SU-DHL-6 (cell line): ENCODE measurements around the gene TMC1.

Experiments
- H2AFZ ChIP-seq: fragments of 200-600 bp; sonication (generic); 2 replicates; pipeline ENCODE4 v1.6.1; 2014; ENCODE audit warnings: low read depth, mild to moderate bottlenecking, moderate library complexity, mixed read lengths, antibody characterized with exemption, low read length; ENCODE audit not compliant: severe bottlenecking
- H3F3A ChIP-seq: fragments of 200-600 bp; shearing (Covaris generic); 2 replicates; pipeline ENCODE4 v1.6.0; 2016; ENCODE audit warnings: antibody characterized with exemption, mild to moderate bottlenecking; ENCODE audit not compliant: insufficient read depth
- H3K27ac ChIP-seq: fragments of 200-600 bp; sonication (generic); 2 replicates; pipeline ENCODE4 v1.5.1; 2016; ENCODE audit warnings: low read depth, mild to moderate bottlenecking, low read length, moderate library complexity, mixed read lengths
- H3K27me3 ChIP-seq: fragments of 200-600 bp; sonication (generic), shearing (Covaris generic); 2 replicates; pipeline ENCODE4 v1.6.0; 2014; ENCODE audit warnings: mild to moderate bottlenecking, low read length
- H3K36me3 ChIP-seq: fragments of 200-600 bp; sonication (generic); 2 replicates; pipeline ENCODE4 v1.6.1; 2014; ENCODE audit warnings: mild to moderate bottlenecking, low read length, mixed read lengths
- H3K4me2 ChIP-seq: fragments of 300-600, 200-600 bp; shearing (Covaris generic), sonication (generic); 2 replicates; pipeline ENCODE4 v1.6.0; 2014; ENCODE audit warnings: low read length, low read depth, mild to moderate bottlenecking; ENCODE audit not compliant: poor library complexity, severe bottlenecking
- H3K4me3 ChIP-seq: fragments of 200-600 bp; sonication (generic); 2 replicates; pipeline ENCODE4 v1.5.1; 2014; ENCODE audit warnings: antibody characterized with exemption, low read length, mild to moderate bottlenecking, mixed read lengths; ENCODE audit not compliant: insufficient read depth, poor library complexity, severe bottlenecking
- H3K79me2 ChIP-seq: fragments of 200-600 bp; sonication (generic); 2 replicates; pipeline ENCODE4 v1.6.1; 2014; ENCODE audit warnings: mild to moderate bottlenecking, low read length, moderate library complexity; ENCODE audit not compliant: insufficient read depth
- H3K9ac ChIP-seq: fragments of 200-600 bp; sonication (generic); 2 replicates; pipeline ENCODE4 v1.7.0; 2014; ENCODE audit warnings: mild to moderate bottlenecking, low read length
- H3K9me2 ChIP-seq: fragments of 200-600 bp; sonication (generic); replicated peaks from 2 replicates; pipeline ENCODE4 v1.6.1; 2014; ENCODE audit warnings: low read length; ENCODE audit not compliant: insufficient read depth
- H3K9me3 ChIP-seq: fragments of 200-600 bp; sonication (generic); 2 replicates; pipeline ENCODE4 v1.6.1; 2014; ENCODE audit warnings: low read length, mixed read lengths; ENCODE audit not compliant: insufficient read depth
- H4K20me1 ChIP-seq: fragments of 200-600 bp; sonication (generic); 2 replicates; pipeline ENCODE4 v1.6.1; 2014; ENCODE audit warnings: low read depth, mild to moderate bottlenecking, antibody characterized with exemption, low read length, moderate library complexity, mixed read lengths
- EZH2phosphoT487 ChIP-seq: fragments of 200-600 bp; sonication (generic), shearing (Covaris generic); conservative IDR thresholded peaks from 2 replicates; pipeline ENCODE4 v1.6.1; 2018; ENCODE audit warnings: mild to moderate bottlenecking, antibody characterized with exemption, low read length, moderate library complexity, mixed read lengths
- TF ChIP-seq, protein P1 (sequence below): fragments of 200-600 bp; sonication (generic); IDR thresholded peaks from one replicate; pipeline ENCODE4 v1.5.1; 2017; ENCODE audit warnings: antibody characterized with exemption, mild to moderate bottlenecking, low read length, moderate library complexity; ENCODE audit not compliant: insufficient read depth, poor library complexity, severe bottlenecking

The TMC1 gene

DNA sequence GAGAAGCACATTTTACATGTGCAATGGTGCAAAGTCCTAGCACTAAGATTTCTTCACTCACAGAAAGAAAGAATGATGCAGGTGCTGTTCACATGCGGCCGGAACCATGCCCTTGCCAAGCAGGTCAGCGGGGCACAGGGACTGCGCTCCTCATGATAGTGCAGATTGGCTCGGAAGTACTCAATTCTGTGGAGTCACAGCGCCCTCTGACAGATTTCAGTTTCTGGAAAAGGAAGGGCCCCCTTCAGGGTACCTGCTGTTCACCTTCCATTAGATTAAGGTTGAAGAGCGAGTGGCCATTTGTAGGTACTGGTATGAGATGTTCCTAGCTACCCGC, 75.7 kb downstream of the TMC1 start:
- Histone ChIP-seq H3K9ac (no peak overlapping the region), H2AFZ (no peak overlapping the region), H3F3A (no peaks in the 10 kb centered on the region), H3K36me3 (no peaks in the 10 kb centered on the region), H3K9me2 (no peaks in the 10 kb centered on the region), H3K27me3 (no peaks in the 10 kb centered on the region), H3K4me2 (no peak overlapping the region), H3K4me3 (no peak overlapping the region), H3K9me3 (no peaks in the 10 kb centered on the region), H3K27ac (no peak overlapping the region), H3K79me2 (no peaks in the 10 kb centered on the region), H4K20me1 (no peaks in the 10 kb centered on the region)
- TF ChIP-seq, protein P1, sequence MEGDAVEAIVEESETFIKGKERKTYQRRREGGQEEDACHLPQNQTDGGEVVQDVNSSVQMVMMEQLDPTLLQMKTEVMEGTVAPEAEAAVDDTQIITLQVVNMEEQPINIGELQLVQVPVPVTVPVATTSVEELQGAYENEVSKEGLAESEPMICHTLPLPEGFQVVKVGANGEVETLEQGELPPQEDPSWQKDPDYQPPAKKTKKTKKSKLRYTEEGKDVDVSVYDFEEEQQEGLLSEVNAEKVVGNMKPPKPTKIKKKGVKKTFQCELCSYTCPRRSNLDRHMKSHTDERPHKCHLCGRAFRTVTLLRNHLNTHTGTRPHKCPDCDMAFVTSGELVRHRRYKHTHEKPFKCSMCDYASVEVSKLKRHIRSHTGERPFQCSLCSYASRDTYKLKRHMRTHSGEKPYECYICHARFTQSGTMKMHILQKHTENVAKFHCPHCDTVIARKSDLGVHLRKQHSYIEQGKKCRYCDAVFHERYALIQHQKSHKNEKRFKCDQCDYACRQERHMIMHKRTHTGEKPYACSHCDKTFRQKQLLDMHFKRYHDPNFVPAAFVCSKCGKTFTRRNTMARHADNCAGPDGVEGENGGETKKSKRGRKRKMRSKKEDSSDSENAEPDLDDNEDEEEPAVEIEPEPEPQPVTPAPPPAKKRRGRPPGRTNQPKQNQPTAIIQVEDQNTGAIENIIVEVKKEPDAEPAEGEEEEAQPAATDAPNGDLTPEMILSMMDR, result no peak
- no peak for TF ChIP-seq EZH2phosphoT487

DNA sequence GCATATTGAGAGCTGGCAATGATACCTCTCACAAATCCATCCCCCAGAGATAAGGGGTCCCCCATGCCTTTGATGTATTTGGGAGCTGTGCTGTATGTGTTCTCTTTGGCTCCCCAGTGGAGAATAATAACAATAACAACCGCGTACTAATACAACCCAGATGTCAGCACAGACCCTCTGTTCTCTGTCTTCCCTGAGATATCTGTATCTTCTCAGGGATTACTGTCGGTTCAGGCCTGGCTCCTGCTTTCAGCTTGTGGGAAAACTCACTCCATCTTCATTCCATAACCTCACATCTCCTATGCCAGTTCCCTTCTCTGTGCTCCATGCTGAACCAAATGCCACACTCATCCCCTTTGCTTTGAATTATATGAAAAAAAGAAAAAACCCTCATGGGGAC, 76.2 kb downstream of the TMC1 start:
- no peak overlapping the region for H3K4me3 ChIP-seq
- TF ChIP-seq EZH2phosphoT487, result no peak
- TF ChIP-seq, protein P1, result no peak
- no peak overlapping the region for H2AFZ ChIP-seq
- no peaks in the 10 kb centered on the region for H3K79me2 ChIP-seq
- H4K20me1 ChIP-seq, result no peaks in the 10 kb centered on the region
- no peaks in the 10 kb centered on the region for H3K27me3 ChIP-seq
- H3F3A ChIP-seq, result no peaks in the 10 kb centered on the region
- H3K9ac ChIP-seq, result no peak overlapping the region
- H3K36me3 ChIP-seq, result no peaks in the 10 kb centered on the region
- no peaks in the 10 kb centered on the region for H3K9me2 ChIP-seq
- H3K4me2 ChIP-seq, result no peak overlapping the region
- H3K27ac ChIP-seq, result no peak overlapping the region
- H3K9me3 ChIP-seq, result no peaks in the 10 kb centered on the region

DNA sequence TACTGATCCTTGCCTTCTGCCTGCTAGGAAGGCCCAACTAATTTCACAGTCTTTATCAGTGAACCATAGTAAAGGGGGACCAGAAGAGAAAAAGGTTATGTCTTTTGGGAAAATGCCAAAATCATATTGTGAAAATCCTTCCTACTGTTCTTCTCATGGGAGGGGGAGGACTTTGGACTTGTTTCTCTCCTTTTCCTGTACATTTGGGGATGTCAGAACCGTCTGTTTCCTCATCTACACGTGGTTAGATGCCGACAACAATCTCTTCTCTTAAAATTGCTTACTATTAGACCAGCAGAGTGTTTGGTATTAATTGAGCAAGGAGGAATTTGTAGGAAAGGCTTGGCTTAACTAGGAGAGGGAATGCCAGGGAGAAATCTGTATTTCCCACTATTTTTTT, 77.2 kb downstream of the TMC1 start:
- TF ChIP-seq EZH2phosphoT487, result no peak
- TF ChIP-seq, protein P1, result no peak
- no peaks in the 10 kb centered on the region for H3K27me3 ChIP-seq
- no peaks in the 10 kb centered on the region for H3F3A ChIP-seq
- H3K9me2 ChIP-seq, result no peaks in the 10 kb centered on the region
- H2AFZ ChIP-seq, result no peak overlapping the region
- no peak overlapping the region for H3K9ac ChIP-seq
- no peak overlapping the region for H3K4me3 ChIP-seq
- H4K20me1 ChIP-seq, result no peaks in the 10 kb centered on the region
- H3K4me2 ChIP-seq, result no peak overlapping the region
- H3K36me3 ChIP-seq, result no peaks in the 10 kb centered on the region
- H3K9me3 ChIP-seq, result no peaks in the 10 kb centered on the region
- H3K27ac ChIP-seq, result no peak overlapping the region
- no peaks in the 10 kb centered on the region for H3K79me2 ChIP-seq
